HG03457 (cell line): ENCODE results near the gene WASF2.

ENCODE experiments used
- ATAC-seq: cut with Tn5 transposase; IDR thresholded peaks from one replicate; pipeline ENCODE4 v1.9.1; 2021; ENCODE audit warnings: moderate number of reproducible peaks; ENCODE audit not compliant: unreplicated experiment

WASF2 gene

DNA sequence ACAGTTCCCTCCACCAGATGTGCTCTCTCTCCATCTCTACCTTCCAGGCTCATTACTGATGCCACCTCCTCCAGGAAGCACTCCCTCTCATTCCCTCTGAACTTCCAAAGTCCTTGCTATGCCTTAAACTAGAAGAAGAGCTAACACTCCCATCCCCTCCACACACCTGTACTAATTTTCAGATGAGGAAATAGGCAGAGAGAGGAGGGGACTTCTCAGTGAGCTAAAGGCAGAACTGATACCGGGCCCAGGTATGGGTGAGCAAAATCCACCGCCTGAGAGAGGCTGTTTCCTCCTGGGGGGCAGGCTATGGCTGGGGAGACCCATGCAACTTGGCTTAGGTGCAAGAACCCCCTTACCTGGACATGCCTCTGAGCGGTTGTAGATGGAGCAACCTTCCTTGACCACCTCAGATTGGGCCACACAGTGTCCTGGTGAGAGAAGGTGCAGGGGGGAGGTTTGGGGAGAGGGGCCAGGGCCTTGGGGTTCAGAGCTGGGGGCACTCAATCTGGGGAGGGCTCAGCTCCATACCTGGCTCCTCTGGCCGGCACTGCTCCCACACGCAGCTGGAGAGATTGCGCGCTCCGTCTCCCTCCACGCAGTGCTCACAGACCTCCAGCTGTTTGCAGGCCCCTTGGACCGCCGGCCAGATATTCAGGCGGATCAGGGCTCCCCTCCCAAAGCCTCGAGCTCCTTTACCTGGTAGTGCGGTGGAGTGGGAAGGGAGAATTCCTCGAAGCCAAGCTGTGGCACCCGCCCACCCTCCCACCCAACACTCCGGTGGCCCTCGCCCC is 107.8 kb downstream of the WASF2 start:
- no peak for ATAC-seq

DNA sequence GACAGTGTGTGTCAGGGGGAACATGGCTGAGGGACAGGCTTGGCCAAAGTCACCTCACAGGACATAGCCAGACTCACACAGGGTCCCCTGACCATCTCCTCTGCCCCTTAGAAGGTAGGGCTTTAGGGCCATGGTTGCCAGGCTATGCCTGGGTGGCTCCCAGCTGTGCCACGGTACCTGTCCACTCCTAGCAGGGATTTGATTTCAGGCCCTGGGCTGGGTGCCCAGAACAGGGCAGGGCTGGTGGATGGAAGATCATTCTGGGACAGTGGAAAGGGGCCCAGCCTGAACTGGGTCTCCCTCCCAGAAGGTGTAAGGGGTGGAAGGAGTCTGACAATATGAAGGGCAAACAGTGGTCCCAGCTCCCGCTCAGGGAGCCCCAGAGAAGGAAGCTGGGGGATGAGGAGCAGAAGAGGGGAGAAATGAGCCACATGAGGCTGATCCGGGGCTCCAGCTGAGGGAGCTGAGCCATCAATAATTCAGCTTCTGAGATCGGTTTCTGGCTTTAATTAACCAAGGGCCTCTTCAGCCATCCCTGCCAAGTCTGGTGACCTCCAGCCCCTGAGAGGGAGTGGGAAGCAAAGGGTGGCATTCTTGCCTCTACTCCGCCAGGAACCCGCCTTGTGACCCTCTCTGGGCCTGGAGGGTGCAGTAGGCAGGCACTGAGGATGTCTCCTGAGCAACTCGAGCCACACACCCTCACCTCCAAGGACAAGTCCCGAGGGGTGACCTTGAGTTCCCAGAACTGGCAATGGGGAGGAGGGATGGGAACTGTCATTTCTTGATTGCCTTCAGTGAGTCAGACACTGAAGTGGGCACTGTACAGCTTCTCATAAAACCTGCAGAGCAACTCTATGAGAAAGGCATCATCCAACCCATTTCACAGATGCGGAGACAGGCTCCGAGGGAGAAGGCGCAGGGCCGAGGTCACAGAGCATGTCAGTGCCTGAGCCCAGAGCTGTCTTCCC is 108.9 kb downstream of the WASF2 start:
- ATAC-seq = no peak

DNA sequence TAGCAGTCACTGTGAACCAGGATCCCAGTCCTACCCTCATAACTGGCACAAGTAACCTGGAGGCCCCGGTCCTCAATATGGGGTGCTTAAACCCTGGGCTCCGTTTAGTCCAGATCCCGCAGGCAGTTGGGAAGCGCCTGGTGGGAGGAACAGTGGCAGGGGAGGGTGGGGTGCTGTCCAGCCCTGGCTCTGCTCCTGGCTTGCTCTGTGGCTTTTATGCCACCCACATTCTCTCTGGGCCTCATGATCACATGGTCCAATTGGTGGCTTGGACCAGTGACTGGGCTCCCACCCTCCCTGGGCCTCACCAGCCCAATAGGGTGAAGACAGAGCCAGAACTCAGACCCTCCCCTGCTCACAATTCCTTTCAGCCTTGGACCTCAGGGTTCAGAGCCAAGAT is 109.7 kb downstream of the WASF2 start:
- no peak for ATAC-seq

DNA sequence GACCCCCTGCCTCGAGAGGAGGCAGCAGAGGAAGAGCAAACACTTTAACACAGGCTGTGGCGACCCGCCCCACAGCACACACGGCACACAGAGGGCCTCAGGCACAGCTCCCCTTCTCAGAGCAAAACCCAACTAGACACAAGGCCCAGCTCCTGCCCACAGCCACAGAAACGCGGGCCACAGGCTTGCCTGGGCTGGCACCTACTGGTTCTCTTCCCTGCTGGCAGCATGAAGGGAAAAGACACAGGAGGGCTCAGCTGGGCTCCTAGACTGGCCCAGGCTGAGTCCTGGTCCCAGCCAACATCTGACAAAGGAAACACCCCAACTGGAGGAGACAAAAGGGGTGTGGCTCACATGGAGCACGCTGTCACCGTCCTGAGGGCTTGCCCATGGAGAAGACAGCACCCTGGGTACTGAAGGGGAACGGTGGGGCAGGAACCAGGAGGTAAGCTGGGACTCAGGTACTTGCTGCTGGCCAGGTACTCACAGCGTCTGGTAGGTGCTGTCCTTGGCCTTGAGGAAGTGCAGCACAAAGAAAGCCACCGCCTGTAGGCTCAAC is 110.3 kb downstream of the WASF2 start:
- ATAC-seq = no peak

DNA sequence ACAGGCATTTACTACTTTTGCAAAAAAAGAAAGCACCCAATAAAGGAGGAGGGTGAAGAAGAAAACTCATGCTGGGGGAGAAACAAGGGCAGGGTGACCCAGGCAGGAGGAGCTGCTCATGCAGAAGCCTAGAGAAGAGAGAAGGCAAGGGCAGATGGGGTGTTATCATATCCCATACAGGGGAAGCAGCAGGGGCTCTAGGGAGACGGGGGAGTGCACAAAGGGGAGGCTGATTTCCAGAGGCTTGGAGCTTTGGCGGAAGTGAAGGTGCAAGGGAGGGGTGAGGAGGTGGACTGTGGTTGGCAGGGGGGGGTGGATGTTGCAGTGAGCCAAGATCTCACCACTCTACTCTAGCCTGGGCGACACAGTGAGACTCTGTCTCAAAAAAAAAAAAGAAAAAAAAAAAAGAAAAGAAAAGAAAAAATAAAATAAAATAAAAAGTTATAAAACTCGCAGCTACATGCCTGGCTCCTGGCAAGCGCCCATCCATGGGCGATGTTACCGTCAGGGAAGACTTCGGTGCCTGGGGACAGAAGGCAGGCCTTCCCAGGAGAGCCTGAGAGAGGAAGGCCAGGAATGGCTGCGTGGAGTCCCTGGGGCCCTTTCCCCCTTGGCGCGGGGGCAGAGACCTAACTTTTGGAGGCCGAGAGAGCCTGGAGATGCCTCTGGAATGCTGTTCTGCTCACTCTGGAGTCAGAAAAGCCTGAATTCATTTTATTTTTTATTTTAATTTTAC is 112.0 kb downstream of the WASF2 start:
- no peak for ATAC-seq

DNA sequence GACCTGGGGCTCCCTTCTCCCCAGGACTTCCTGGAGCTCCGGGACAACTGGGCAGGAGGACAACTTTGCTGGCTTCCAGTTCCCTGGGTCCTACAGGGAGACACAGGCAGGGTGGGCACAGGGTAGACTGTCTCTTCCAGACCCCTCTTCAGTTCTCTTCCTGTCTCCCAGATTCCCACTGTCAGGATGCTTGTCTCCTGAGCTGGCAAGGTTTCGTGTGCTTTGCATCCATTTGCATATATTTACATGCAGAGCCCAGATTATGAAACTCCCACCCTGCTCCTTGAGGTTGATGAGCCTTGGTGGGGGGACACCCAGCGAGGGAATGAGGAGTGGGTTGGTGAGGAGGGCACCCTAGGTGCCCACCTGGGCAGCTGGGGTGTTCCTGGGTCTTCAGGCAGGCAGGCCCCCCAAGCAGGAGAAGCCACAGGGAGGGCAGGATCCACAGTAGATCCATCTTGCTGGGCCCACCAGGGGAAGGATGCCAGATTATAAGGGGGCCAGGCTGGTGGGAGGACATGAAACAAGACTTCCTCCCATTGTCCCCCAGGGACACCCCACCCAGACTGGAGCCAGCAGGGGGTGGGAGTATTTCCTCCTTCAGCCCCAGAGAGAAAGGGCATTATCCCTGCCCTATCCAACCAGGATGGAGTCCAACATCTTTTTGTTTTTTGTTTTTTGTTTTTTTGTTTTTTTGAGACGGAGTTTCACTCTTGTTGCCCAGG is 115.4 kb downstream of the WASF2 start, which contains the start of gene FCN3:
FCN3 (minus strand) TSS at position 463 of the 725 bp plus-strand sequence; CDS start at position 457, 6 bp downstream.
- ATAC-seq = no peak

DNA sequence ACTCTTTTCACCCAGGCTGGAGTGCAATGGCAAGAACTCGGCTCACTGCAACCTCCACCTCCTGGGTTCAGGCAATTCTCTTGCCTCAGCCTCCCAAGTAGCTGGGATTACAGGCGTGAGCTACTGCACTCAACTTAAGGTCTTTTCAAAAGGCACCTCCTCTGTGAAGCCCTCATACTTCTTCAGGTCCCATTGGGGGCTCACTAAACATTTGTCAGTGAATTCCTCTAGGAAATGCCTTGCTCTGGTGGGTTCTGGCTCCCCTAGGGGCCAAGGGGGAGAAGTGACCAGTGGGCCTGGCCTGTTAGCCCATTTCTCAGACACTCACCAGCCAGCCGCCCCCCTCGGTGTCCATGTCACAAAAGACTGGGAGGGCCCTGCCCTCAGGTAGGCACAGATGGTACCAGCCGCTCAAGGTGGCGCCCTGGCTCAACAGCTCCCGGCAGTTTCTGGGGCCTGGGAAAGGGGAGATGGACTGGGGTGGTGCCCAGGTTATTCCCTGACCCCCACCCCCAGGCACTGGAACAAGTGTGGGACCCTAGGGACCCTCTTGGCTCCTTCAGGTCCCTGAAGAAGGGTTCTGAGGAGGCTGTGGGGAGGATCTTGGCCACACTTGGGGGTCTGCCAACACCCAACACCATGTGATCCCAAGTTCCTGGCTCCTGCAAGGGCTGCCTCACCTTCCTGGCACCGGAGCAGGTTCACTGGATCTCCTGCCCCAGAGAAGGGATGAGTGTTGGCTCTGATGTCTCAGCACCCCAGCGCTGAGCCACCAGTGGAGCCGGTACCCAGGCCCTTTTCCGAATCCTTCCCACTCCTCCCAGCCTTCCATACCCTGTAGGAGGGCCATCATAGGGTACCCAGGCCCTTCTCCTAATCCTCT is 116.9 kb downstream of the WASF2 start:
- ATAC-seq = no peak

DNA sequence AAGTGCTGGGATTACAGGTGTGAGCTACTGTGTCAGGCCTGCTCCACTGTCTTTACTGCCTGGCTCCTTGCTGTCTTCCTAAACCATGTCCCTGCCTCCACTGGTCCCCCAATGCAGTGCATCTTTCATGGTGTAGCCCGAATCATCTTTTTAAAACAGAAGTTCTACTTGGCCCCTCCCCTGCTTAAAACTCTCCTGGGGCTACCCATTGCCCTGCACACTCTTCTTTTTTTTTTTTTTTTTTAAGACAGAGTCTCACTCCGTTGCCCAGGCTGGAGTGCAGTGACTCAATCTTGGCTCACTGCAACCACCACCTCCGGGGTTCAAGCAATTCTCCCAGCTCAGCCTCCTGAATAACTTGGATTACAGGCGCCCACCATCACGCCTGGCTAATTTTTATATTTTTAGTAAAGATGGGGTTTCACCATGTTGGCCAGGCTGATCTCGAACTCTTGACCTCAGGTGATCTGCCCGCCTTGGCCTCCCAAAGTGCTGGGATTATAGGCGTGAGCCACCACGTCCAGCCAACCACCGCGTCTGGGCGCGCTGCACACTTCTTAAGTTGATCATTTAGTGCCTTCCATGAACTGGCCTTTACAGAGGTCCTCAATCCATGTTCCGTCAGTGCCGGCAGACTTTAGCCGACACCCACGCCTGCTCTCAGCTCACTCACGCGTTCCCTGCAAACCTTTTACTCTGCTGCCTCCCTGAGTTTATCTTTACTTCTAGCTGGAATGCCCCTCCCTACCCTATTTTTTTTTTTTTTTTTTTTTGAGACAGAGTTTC is 117.8 kb downstream of the WASF2 start:
- ATAC-seq = no peak

DNA sequence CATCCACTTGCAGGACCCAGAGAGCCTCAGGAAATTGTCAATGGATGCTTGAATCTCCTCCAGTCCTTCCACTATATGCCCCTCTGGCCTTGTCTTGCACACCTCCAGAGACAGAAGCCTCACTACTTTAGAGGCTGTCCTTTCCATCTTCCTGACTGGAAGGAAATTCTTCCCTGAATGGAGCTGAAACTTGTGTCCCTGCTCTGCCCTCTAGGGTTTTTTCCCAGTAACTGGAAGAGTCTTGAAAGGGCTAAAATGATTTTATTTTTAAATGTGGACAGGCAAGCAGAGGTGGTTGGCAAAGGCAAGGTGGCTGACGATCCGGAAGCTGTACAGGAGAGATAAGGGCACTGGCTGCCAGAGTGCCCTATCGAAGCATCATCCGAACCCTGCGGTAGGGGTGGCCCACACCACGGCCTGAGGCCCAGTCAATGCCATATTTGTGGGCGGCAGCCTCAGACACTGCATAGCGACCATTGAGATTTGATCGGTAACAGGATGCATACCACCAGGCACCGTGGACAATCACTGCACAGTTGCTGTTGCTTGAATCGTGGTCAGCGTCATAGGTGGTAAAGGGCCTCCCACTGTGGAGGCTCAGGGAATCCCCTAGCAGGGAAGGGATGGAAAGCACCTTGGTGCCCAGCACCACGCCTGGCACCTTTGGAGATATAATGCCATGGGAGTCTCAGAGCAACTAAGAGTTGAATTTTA is 120.9 kb downstream of the WASF2 start:
- ATAC-seq = no peak

DNA sequence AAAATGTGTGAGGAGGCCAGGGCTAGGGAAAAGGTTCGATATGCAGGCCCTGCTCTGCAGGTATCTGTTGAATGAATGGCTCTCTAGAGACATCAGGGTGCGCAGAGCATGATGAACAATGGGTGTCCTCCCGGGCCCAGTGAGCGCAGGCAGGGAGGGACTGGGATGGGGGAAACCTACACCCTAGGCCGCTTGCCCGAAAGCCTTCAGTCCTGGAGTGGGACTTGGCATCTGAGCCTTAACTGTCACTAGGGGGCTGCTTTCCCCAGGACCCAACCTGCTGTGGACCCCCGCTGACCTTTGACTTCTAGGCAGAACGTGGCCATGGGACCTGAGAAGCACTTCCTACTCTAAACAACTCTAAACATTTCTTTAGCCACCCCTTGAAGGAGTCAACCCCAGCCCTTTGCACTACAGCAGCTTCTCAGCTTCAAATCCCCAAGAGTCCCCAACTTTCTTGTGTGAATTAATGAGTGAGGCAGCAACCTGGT is 122.8 kb downstream of the WASF2 start:
- ATAC-seq = no peak

DNA sequence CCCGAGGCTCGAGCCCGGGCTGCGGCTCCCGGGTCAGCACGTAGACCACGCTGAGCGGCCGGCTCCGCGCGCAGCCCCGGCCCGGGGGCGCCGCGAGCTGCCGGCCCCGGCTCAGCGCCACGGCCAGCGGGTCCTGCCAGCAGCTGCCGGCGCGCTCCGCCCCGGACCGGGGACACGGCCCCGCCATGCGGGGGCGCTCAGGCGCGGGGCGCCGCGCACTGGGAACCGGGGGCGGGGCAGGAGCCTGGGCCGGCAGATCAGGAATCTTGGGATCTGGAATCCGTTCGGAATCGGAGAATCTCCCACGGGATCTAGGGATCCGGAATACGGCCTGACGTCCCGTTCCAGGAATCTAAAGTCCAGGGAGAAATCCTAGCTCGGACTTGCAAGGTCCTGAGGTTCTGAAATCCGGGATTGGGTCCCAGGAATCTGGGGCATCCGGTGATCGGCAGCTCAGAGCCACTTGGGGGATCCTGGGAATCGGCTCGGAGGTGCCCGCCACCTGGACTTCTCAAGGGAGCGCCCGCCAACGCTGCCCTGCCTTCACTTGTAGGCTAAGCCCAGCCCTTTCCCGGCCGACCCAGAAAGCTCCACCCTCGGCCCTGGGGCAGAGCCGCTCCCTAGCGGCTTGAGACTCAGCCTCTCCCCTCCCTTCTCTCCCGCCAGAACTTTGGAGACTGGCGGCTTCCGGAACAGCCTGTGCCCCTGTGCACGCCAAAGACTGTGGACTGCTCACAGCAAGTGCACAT is 123.4 kb downstream of the WASF2 start, which contains the start of gene MAP3K6:
MAP3K6 (minus strand) TSS at position 551 of the 749 bp plus-strand sequence; CDS start at position 187, 364 bp downstream.
- no peak for ATAC-seq

DNA sequence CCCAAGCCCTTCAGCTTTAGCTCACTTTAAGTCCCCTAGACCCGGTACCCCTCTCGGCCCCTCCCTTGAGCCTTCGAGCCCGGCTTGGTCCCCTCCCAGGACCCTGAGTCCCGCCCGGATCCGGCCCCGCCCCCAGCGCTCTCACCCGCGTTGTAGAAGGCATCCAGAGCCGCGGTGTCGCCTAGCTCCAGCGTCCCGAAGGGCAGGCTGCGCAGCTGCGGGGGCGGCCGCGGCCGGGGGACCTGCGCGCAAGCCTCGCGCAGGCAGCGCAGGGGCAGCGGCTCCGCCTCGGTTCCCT is 123.9 kb downstream of the WASF2 start:
- no peak for ATAC-seq

DNA sequence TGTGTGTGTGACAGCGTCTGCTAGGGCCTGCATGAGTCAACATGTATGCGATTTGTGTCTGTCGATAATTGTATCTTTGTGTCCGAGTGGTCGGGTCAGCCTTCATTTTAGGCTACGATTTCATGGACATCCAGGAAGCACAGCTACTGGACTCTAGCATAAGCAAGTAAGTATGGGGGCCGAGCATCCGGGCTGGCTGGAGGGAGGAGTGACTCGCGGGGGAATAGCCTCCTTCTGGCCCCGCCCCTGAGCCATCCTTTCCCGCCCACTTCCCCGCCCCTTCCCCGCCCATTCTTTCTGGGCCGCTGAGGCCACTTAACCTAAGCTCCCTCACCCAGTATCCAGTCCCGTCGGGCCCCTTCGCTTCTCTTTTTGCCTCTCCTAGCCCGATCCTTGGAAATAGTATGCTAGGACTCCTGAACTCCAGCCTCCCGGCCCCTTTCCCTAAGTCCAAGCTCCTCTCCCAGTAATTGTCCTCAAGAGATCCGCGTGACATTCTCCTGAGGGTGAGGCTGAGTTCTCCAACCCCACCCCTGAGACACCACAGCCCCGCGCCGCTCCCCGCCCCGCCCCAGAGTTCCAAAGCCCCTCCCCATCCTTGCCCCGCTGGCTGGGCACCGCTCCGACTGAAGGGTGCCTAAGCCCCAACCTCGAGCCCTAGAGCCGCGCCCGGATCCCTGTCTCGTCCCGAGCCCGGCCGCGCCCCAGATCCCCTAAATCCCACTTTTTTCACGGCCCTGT is 124.4 kb downstream of the WASF2 start:
- no peak for ATAC-seq

DNA sequence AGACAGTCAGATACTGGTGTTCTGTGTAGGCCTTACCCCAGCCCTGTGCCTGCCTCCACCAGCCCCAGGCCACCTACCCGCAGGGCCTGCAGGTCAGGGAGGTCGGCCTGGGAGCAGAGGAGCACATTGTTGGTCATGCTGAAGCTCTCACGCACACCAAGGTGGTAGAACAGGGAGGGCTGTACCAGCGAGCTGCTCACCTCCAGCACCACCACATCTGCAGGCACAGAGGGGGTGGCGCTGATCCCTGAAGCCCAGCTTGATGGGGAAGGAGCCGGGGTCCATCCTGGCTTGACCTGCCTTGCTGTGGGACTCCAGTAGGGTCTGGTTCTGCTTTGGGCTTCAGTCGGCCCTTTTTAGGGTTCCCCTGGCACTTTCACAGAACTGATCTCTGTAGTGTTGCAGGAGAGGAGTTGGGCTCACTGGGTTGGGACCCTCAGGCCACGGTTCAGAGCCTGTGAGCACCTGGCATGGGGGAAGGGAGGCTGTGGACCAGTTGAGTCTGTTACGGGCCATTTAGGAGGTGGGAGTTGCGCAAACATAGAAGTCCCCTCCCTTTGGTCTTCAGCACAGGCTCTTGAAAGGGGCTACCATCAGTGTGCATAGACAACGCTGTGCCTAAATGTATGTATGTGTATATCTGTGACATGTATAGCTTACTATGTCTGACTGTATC is 125.1 kb downstream of the WASF2 start:
- no peak for ATAC-seq

DNA sequence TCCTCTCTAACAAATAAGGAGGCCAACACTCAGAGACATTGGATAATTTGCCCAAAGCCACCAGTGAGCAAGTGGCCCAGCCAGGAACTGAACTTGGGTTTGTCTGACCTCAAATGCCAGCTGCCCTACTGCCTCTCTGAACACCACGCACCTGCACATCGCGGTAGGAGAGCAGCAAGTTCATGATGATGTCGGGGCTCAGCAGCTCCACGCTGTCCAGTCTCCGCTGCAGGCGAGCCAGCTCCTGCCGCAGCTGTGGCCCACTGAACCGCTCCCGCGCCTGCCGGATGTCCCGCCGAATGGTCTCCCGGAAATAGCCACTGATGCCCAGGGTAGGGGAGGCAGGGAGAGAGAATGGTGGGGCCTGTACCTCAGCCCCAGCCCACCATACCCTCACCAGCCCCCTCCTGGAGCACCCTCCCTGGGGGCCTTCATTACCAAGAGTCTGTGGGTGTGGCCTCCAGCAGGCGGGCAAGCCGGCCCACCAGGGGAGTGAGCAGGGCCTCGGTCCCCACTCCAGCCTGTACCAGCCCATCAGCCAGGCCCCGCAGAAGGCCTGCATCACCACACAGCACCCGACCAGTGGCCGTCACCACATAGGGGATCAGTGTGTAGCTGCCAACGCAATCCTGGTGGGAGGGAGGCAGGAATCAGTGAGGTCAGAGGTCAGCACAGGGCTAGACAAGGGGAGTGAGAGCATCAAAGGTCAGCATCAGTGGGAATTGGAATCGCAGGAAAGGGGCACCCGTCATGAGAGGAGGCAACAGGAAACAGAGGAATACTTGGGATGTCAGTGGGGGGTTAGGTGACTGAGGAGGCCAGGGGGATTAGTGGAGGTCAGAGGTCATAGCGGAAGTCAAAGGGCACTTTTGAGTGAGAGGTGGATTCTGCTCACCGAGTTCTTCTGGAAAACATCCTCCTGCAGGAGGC is 125.9 kb downstream of the WASF2 start:
- ATAC-seq = no peak
